ENCODE data around the gene POLR2A. TPM values are rescaled to one million over a fixed set of nuclear protein-coding genes. Genes with fewer than 3 reads are reported as not detected.

The POLR2A gene
- total RNA-seq, 1 experiment from 2014 or later: 341 TPM

GRCh38 chr17:7538891-7539545, 54.9 kb downstream of the POLR2A start:
- Histone ChIP-seq H3K27me3 (replicated peaks; ENCODE audit: insufficient read depth, low read depth, low read length, poor library complexity) (no peaks in the 10 kb centered on the region), H3K36me3 (ENCODE audit: insufficient read depth, low read length, poor library complexity, severe bottlenecking) (no peaks in the 10 kb centered on the region), H3K4me1 (ENCODE audit: insufficient read depth, low read length, poor library complexity, severe bottlenecking) (no peaks in the 10 kb centered on the region), H3K9me3 (ENCODE audit: low read depth, low read length, poor library complexity, severe bottlenecking) (peaks cover 10% of the 10 kb centered on the region), H3K4me3 (ENCODE audit: low read depth, low read length, poor library complexity, severe bottlenecking) (no peak overlapping the region), H3K27ac (ENCODE audit: low read depth, low read length, poor library complexity, severe bottlenecking) (no peak overlapping the region)
- no TSS peak for BruUV-seq (replicated peaks)
- ChIA-PET CTCF (no interaction called here), POLR2A (ENCODE audit: low non-redundant PET) (no interaction called here)
- intact Hi-C loops (cut with micrococcal nuclease; ENCODE audit: unreplicated experiment): no loop called here
- DNase-seq (ENCODE audit: low spot score): no peak
- TF ChIP-seq CTCF (conservative IDR thresholded peaks at IDR 0.05; ENCODE audit: low read depth, low read length) (no peak), EZH2 (IDR thresholded peaks at IDR 0.05; ENCODE audit: borderline replicate concordance, low read depth, low read length, poor library complexity, severe bottlenecking) (no peak)

GRCh38 chr17:7541074-7541621, 57.0 kb downstream of the POLR2A start:
- ChIA-PET POLR2A (ENCODE audit: low non-redundant PET) (interaction anchor here (0.6 to 0.7 kb wide), 2 partner anchors 192 to 323 kb away, joined by 3 read pairs; no protein-coding TSS in a partner anchor), CTCF (no interaction called here)
- no peak for DNase-seq (ENCODE audit: low spot score)
- Histone ChIP-seq H3K27ac (ENCODE audit: low read depth, low read length, poor library complexity, severe bottlenecking) (no peak overlapping the region), H3K9me3 (ENCODE audit: low read depth, low read length, poor library complexity, severe bottlenecking) (peaks cover 10% of the 10 kb centered on the region), H3K4me3 (ENCODE audit: low read depth, low read length, poor library complexity, severe bottlenecking) (no peak overlapping the region), H3K27me3 (replicated peaks; ENCODE audit: insufficient read depth, low read depth, low read length, poor library complexity) (no peaks in the 10 kb centered on the region), H3K36me3 (ENCODE audit: insufficient read depth, low read length, poor library complexity, severe bottlenecking) (no peaks in the 10 kb centered on the region), H3K4me1 (ENCODE audit: insufficient read depth, low read length, poor library complexity, severe bottlenecking) (no peaks in the 10 kb centered on the region)
- TF ChIP-seq EZH2 (IDR thresholded peaks at IDR 0.05; ENCODE audit: borderline replicate concordance, low read depth, low read length, poor library complexity, severe bottlenecking) (no peak), CTCF (conservative IDR thresholded peaks at IDR 0.05; ENCODE audit: low read depth, low read length) (no peak)
- no TSS peak for BruUV-seq (replicated peaks)
- intact Hi-C loops (cut with micrococcal nuclease; ENCODE audit: unreplicated experiment): no loop called here

GRCh38 chr17:7544911-7545310, 60.7 kb downstream of the POLR2A start:
- H3K4me1 ChIP-seq (ENCODE audit: insufficient read depth, low read length, poor library complexity, severe bottlenecking): no peaks in the 10 kb centered on the region
- no peaks in the 10 kb centered on the region for H3K9me3 ChIP-seq (ENCODE audit: low read depth, low read length, poor library complexity, severe bottlenecking)
- no peak overlapping the region for H3K27ac ChIP-seq (ENCODE audit: low read depth, low read length, poor library complexity, severe bottlenecking)
- no peaks in the 10 kb centered on the region for H3K36me3 ChIP-seq (ENCODE audit: insufficient read depth, low read length, poor library complexity, severe bottlenecking)
- no TSS peak for BruUV-seq (replicated peaks)
- no peak overlapping the region for H3K4me3 ChIP-seq (ENCODE audit: low read depth, low read length, poor library complexity, severe bottlenecking)
- H3K27me3 ChIP-seq (replicated peaks; ENCODE audit: insufficient read depth, low read depth, low read length, poor library complexity): no peaks in the 10 kb centered on the region
- no peak for TF ChIP-seq EZH2 (IDR thresholded peaks at IDR 0.05; ENCODE audit: borderline replicate concordance, low read depth, low read length, poor library complexity, severe bottlenecking)
- no peak for TF ChIP-seq CTCF (conservative IDR thresholded peaks at IDR 0.05; ENCODE audit: low read depth, low read length)
- ChIA-PET CTCF (no interaction called here), POLR2A (ENCODE audit: low non-redundant PET) (interaction anchor here (0.7 kb wide), 1 partner anchor 20 kb away, joined by 14 read pairs; no protein-coding TSS in a partner anchor)
- no peak for DNase-seq (ENCODE audit: low spot score)
- intact Hi-C loops (cut with micrococcal nuclease; ENCODE audit: unreplicated experiment): no loop called here

Measured in A673 (cell line).